ENCODE results near the gene PRDM15.

Gene PRDM15, protein sequence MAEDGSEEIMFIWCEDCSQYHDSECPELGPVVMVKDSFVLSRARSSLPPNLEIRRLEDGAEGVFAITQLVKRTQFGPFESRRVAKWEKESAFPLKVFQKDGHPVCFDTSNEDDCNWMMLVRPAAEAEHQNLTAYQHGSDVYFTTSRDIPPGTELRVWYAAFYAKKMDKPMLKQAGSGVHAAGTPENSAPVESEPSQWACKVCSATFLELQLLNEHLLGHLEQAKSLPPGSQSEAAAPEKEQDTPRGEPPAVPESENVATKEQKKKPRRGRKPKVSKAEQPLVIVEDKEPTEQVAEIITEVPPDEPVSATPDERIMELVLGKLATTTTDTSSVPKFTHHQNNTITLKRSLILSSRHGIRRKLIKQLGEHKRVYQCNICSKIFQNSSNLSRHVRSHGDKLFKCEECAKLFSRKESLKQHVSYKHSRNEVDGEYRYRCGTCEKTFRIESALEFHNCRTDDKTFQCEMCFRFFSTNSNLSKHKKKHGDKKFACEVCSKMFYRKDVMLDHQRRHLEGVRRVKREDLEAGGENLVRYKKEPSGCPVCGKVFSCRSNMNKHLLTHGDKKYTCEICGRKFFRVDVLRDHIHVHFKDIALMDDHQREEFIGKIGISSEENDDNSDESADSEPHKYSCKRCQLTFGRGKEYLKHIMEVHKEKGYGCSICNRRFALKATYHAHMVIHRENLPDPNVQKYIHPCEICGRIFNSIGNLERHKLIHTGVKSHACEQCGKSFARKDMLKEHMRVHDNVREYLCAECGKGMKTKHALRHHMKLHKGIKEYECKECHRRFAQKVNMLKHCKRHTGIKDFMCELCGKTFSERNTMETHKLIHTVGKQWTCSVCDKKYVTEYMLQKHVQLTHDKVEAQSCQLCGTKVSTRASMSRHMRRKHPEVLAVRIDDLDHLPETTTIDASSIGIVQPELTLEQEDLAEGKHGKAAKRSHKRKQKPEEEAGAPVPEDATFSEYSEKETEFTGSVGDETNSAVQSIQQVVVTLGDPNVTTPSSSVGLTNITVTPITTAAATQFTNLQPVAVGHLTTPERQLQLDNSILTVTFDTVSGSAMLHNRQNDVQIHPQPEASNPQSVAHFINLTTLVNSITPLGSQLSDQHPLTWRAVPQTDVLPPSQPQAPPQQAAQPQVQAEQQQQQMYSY

DNA sequence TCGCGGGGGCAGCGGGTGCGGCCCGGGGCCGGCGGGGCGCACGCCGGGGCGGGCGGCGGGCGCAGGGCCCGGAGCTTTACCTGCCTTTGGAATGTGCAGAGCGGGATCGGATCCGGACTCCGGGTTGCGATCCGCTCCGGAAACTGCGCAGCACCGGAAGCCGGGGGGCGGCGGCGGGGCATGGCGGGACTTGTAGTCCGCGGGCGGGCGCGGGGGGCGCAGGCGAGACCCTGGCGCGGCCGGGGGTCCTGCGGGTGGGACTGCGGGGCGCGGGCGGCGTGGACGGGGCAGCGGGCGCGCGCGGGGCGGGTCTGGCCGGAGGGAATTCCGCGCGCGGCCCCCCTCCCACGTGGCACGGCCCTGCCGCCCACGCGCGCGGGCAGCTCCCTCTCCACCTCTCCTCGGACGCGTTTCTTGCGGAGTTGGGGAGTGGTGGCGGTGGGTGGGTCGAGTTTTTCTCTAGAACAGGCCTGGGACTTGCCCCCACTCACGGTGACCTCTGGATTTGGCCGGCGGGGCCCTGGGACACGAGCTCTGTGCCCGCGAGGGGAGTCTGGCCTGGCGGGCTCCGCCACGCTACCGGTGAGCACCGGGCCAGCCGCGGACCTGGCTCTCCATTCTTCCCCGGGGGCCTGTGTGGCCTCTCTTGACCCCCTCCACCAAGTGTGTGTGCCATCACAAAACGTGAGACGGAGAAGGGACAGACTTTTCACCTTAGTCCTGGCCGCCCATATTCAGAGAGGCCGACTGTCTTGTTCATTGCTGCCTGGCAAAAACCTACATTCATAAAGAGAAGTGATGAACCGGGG is at the start of gene PRDM15:
PRDM15 (minus strand) TSS at position 155 of the 809 bp plus-strand sequence. CDS start 18,981 bp downstream, outside the sequence.
- Mint-ChIP-seq H3K27ac (ENCODE audit: low read depth) (peak within 1 kb of the TSS; percentile 92), H3K4me3 (peak within 1 kb of the TSS; percentile 86), H3K36me3 (ENCODE audit: insufficient read depth) (peaks cover 3% of the 10 kb centered on the region), H3K27me3 (no peaks in the 10 kb centered on the region), H3K4me1 (peaks cover 27% of the 10 kb centered on the region), H3K9me3 (no peaks in the 10 kb centered on the region)
- peak; percentile 52 to 62 for DNase-seq (ENCODE audit: low spot score in 2 of 2)
- peak; percentile 62 for ATAC-seq (replicated peaks; ENCODE audit: extremely low read depth, poor library complexity, severe bottlenecking)

DNA sequence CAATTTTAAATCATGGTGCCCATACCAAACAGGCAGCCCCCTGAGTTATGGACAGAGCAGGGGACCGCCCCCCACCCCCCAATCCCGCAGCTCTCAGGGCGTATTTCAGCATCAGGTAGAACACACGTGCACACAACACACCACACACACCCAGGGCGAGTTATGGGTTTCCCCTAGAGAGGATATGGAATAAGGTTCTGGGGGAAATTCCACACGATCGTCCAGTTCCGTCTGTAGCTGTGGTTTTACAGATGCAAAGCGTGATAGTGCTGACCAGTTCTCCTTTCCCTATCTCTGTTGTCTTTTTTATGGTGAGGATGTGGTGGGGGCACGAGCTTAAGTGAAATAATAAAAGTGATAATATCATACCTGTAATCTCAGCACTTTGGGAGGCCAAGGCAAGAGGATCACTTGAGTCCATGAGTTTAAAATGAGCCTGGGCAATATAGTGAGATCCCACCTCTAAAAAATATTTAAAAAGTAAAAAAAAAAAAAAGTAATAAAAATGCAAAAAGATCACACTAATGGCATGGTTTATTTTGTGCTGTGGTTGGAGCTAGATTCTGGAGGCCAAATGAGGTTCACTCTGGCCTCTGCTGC is 49.6 kb upstream of the PRDM15 start:
- DNase-seq (ENCODE audit: low spot score in 2 of 2) (no peak), ATAC-seq (replicated peaks; ENCODE audit: extremely low read depth, poor library complexity, severe bottlenecking) (no peak)
- H3K9me3 Mint-ChIP-seq = no peaks in the 10 kb centered on the region
- H3K36me3 Mint-ChIP-seq (ENCODE audit: insufficient read depth) = peaks cover 2% of the 10 kb centered on the region
- peak overlapping the region; percentile 25 for H3K27ac Mint-ChIP-seq (ENCODE audit: low read depth)
- H3K27me3 Mint-ChIP-seq = peaks cover 31% of the 10 kb centered on the region
- no peak overlapping the region for H3K4me3 Mint-ChIP-seq
- H3K4me1 Mint-ChIP-seq = peaks cover 24% of the 10 kb centered on the region

DNA sequence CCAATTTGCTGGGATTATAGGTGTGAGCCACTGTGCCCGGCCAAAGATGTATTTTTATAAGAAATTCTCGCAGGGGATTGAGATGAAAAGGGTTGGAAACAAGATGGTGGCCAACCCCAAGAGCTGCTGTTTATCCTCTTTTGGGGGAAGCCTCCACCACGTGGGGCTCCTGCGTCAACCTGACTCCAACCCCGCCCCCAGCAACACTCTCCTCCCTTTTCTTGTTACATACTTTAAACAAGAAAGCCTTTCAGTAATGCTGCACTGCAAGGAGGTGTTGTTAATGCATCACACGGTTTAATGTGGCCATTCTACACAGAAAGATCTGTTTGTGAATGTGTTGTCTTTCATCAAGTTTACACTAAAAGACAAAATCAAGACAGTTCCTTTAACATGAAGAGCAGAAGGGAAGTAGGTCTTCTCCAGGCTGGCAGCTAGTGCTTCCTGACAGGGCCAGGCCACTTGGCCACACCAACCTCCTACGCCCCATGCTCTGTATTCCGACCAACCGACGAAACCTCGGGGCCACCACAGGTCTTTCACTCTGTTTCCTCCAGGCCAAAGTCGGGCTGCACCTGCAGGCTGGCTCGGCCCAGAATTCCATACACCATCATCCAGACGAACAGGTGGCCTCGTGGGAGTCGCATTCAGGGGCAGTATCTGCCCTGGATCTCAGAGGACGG is 48.7 kb upstream of the PRDM15 start:
- peak overlapping the region; percentile 25 for H3K27ac Mint-ChIP-seq (ENCODE audit: low read depth)
- DNase-seq (ENCODE audit: low spot score in 2 of 2) = no peak
- peak overlapping the region; percentile 20 for H3K4me3 Mint-ChIP-seq
- H3K9me3 Mint-ChIP-seq = no peaks in the 10 kb centered on the region
- no peak for ATAC-seq (replicated peaks; ENCODE audit: extremely low read depth, poor library complexity, severe bottlenecking)
- peaks cover 31% of the 10 kb centered on the region for H3K4me1 Mint-ChIP-seq
- peaks cover 2% of the 10 kb centered on the region for H3K36me3 Mint-ChIP-seq (ENCODE audit: insufficient read depth)
- H3K27me3 Mint-ChIP-seq = peaks cover 22% of the 10 kb centered on the region

DNA sequence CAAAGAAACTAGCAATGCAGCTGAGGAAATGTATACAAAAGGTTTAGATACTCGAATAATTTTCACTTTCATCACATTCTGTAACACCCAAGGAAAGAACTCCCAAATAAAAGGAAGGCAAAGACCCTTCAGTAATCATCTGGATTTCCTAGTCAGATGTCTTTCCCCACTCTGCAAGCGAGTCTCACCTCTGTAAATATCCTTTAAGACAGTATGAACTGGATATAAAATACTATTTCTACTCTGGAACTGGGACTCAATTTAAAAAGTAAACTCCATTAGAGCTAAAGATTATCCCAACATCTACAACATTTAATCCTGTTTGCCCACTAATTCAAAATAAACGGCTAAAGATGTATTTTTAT is 47.6 kb upstream of the PRDM15 start:
- Mint-ChIP-seq H3K27me3 (peaks cover 15% of the 10 kb centered on the region), H3K9me3 (no peaks in the 10 kb centered on the region), H3K4me1 (peaks cover 31% of the 10 kb centered on the region), H3K4me3 (peak overlapping the region; percentile 84), H3K36me3 (ENCODE audit: insufficient read depth) (peaks cover 2% of the 10 kb centered on the region), H3K27ac (ENCODE audit: low read depth) (peak overlapping the region; percentile 97)
- DNase-seq (ENCODE audit: low spot score in 2 of 2) = no peak
- ATAC-seq (replicated peaks; ENCODE audit: extremely low read depth, poor library complexity, severe bottlenecking) = peak; percentile 15

DNA sequence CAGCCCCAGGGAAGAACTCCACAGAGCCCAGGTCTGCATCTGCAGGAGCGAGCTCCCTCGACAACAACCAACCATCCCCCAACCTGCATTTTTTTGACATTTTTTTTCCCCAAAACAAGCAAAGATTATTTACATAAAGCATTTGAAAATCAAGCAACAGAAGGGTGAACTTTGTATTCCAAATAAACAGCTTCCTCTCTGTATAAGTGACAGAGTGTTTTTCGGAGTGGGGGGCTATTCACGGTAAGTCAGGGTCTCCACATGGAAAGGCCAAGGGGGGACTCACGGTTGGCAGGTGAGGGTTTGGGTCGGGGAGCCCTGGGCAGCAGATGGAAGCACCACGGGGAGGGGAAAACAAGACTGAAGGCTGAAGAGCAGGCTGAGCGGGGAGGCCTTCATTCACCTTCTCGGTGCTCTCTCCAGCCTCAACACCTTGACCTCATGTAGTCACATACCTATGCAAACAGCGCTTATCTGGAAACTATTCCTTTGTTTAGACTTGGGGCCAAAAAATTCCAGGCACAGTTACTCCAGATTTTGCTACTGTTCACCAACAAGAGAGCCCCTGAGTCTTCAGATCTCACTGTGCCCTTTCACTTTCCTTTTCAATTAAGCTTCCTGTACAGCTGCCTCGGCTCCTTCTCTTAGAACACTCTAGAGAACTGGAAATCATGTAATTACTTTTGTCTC is 47.1 kb upstream of the PRDM15 start:
- Mint-ChIP-seq H3K9me3 (no peaks in the 10 kb centered on the region), H3K4me1 (peaks cover 31% of the 10 kb centered on the region), H3K27ac (ENCODE audit: low read depth) (peak overlapping the region; percentile 97), H3K36me3 (ENCODE audit: insufficient read depth) (peaks cover 2% of the 10 kb centered on the region), H3K27me3 (peaks cover 15% of the 10 kb centered on the region), H3K4me3 (peak overlapping the region; percentile 84)
- DNase-seq (ENCODE audit: low spot score in 2 of 2) (peak in 1 of 2 donors; percentile 17), ATAC-seq (replicated peaks; ENCODE audit: extremely low read depth, poor library complexity, severe bottlenecking) (peak; percentile 94)

DNA sequence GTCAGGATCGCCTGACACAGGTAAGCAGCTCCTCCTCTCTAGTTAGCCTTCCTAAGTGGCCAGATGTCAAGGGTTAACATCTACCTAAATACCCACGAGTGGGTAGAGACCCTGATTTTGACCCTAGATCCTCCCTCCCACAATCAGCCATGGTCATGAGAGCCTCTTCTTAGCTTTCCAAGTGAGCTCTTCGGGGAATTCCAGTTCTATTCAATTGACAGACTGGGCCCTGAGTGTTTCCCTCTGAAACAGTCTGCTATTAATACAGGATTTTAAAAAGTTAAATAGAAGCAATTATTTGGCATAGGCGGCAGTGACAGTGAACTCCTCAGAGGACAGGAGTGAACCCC is 46.6 kb upstream of the PRDM15 start:
- DNase-seq (ENCODE audit: low spot score in 2 of 2) (no peak), ATAC-seq (replicated peaks; ENCODE audit: extremely low read depth, poor library complexity, severe bottlenecking) (no peak)
- Mint-ChIP-seq H3K27ac (ENCODE audit: low read depth) (peak overlapping the region; percentile 97), H3K36me3 (ENCODE audit: insufficient read depth) (peaks cover 2% of the 10 kb centered on the region), H3K4me3 (peak overlapping the region; percentile 84), H3K27me3 (peaks cover 11% of the 10 kb centered on the region), H3K9me3 (no peaks in the 10 kb centered on the region), H3K4me1 (peaks cover 31% of the 10 kb centered on the region)

DNA sequence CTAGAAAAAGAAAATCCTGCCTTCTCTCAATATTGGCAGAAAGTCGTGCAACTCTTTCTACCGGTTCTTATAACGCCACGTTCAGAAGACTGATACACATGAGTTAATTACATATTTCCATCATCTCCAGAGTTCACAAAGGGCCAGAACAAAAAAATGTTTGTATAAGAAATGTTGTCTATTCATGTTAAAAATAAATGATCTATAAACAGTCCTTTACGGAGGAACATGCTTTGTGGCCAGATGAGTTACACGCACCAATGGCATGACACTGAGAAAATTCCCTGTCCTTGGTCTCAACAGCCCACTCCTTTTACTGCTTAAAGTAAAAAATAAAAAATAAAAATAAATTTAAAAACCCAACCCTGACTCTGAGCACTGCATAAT is 45.2 kb upstream of the PRDM15 start:
- Mint-ChIP-seq H3K4me1 (peaks cover 31% of the 10 kb centered on the region), H3K27ac (ENCODE audit: low read depth) (no peak overlapping the region), H3K36me3 (ENCODE audit: insufficient read depth) (peaks cover 2% of the 10 kb centered on the region), H3K9me3 (no peaks in the 10 kb centered on the region), H3K4me3 (no peak overlapping the region), H3K27me3 (no peaks in the 10 kb centered on the region)
- ATAC-seq (replicated peaks; ENCODE audit: extremely low read depth, poor library complexity, severe bottlenecking) (no peak), DNase-seq (ENCODE audit: low spot score in 2 of 2) (no peak)

DNA sequence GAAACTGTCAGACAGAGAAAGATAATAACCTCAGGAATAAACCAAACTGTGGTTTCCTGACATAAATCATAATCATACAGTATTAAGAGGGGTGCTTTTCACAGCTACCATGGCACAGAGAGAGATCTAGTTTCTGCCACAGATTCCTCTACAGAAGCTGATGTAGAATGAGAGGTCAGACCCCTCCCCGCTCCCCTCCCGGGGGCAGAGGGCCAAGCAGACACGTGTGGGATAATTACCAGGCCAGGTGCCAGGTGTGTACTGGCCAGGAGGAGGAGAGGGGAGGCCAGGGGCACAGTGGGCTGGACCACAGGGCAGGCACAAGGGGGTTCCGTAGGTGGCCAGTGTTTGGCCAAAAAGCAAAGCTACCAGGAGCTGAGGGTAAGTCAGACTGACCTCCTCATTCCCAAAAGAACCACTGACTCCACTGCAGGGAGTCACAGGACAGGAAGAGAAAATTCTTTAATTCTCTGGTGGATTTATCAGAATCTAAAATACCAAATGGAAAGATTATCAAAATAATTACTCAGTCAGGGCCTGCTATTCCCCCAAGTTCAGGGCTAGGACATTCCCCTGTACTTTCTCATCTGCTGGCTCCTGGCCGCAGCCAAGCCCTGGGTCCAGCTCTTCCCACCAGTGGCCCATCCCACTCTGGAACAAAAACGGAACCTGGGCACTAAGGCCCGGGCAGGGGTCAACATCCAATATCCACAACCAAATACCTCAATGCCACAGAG is 44.7 kb upstream of the PRDM15 start:
- peaks cover 2% of the 10 kb centered on the region for H3K36me3 Mint-ChIP-seq (ENCODE audit: insufficient read depth)
- peak overlapping the region; percentile 85 for H3K27ac Mint-ChIP-seq (ENCODE audit: low read depth)
- ATAC-seq (replicated peaks; ENCODE audit: extremely low read depth, poor library complexity, severe bottlenecking) (no peak), DNase-seq (ENCODE audit: low spot score in 2 of 2) (no peak)
- H3K4me3 Mint-ChIP-seq = peak overlapping the region; percentile 36
- no peaks in the 10 kb centered on the region for H3K9me3 Mint-ChIP-seq
- no peaks in the 10 kb centered on the region for H3K27me3 Mint-ChIP-seq
- H3K4me1 Mint-ChIP-seq = peaks cover 31% of the 10 kb centered on the region

DNA sequence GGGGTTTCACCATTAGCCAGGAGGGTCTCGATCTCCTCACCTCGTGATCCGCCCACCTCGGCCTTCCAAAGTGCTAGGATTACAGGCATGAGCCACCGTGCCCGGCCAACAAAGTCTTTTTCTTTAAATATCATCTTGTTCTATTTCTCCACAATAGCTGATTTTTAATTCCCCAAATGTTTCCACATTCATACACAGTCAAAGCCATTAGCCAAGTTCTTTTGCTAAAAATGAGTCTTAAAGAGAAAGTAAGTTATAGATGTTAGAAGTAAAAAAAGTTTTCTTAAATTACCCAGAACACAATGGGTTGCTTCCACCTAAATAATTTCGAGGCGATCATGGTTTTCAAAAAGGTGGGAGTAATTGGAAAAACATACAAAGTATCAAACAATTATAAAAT is 44.0 kb upstream of the PRDM15 start:
- ATAC-seq (replicated peaks; ENCODE audit: extremely low read depth, poor library complexity, severe bottlenecking) (no peak), DNase-seq (ENCODE audit: low spot score in 2 of 2) (no peak)
- peaks cover 31% of the 10 kb centered on the region for H3K4me1 Mint-ChIP-seq
- H3K27me3 Mint-ChIP-seq = no peaks in the 10 kb centered on the region
- H3K36me3 Mint-ChIP-seq (ENCODE audit: insufficient read depth) = peaks cover 2% of the 10 kb centered on the region
- H3K4me3 Mint-ChIP-seq = peak overlapping the region; percentile 36
- H3K27ac Mint-ChIP-seq (ENCODE audit: low read depth) = peak overlapping the region; percentile 85
- H3K9me3 Mint-ChIP-seq = no peaks in the 10 kb centered on the region

DNA sequence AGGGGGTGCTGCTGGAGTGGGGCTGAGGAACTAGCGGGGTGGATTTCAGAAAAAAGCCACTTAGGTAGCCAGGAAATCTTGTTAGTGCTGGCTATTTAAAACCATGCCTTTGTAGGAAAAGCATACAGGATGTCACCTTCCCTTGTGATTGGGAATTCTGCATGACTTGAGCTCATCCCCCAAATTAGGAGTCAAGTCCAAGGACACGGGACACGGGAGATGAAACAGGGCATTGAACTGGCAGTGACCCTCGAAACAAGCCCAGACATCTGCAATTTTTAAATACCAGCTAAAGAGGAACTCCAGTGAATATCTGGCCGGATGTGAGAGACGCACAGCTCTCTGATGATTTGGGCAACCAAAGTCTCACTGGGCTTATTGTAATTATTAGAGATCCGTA is 41.9 kb upstream of the PRDM15 start:
- peaks cover 21% of the 10 kb centered on the region for H3K4me1 Mint-ChIP-seq
- no peaks in the 10 kb centered on the region for H3K9me3 Mint-ChIP-seq
- DNase-seq (ENCODE audit: low spot score in 2 of 2) (no peak), ATAC-seq (replicated peaks; ENCODE audit: extremely low read depth, poor library complexity, severe bottlenecking) (no peak)
- no peak overlapping the region for H3K27ac Mint-ChIP-seq (ENCODE audit: low read depth)
- no peak overlapping the region for H3K4me3 Mint-ChIP-seq
- peaks cover 2% of the 10 kb centered on the region for H3K36me3 Mint-ChIP-seq (ENCODE audit: insufficient read depth)
- H3K27me3 Mint-ChIP-seq = no peaks in the 10 kb centered on the region

Measured in central memory CD8-positive, alpha-beta T cell (primary cell).